ENCODE data around the gene HSP90AB1.

DNA sequence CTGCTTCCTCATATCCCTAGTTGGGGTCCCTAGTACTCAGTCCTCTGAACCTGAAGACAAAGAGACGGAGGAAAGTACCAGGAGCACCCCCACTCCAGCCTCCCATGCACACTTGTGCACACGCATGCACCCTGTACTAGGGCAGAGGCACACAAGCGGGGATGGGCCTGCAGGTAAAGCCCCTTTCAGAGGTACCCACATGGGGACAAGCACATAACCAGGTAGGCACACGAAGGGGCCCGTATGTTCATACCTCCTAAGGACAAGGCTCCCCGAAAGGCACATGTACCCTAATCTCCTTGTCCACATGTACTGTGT is 24.5 kb downstream of the HSP90AB1 start:
- TF ChIP-seq, protein P1, sequence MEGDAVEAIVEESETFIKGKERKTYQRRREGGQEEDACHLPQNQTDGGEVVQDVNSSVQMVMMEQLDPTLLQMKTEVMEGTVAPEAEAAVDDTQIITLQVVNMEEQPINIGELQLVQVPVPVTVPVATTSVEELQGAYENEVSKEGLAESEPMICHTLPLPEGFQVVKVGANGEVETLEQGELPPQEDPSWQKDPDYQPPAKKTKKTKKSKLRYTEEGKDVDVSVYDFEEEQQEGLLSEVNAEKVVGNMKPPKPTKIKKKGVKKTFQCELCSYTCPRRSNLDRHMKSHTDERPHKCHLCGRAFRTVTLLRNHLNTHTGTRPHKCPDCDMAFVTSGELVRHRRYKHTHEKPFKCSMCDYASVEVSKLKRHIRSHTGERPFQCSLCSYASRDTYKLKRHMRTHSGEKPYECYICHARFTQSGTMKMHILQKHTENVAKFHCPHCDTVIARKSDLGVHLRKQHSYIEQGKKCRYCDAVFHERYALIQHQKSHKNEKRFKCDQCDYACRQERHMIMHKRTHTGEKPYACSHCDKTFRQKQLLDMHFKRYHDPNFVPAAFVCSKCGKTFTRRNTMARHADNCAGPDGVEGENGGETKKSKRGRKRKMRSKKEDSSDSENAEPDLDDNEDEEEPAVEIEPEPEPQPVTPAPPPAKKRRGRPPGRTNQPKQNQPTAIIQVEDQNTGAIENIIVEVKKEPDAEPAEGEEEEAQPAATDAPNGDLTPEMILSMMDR (IDR thresholded peaks at IDR 0.05): no peak
- TF ChIP-seq POLR2A (IDR thresholded peaks at IDR 0.05): no peak
